ENCODE measurements around the gene ASCC3. TPM values are rescaled to one million over a fixed set of nuclear protein-coding genes. Genes with fewer than 3 reads are reported as not detected.
A peak's percentile ranks its signal among the peaks of the same experiment; 100 is the strongest.

The ASCC3 gene
- total RNA-seq, 1 experiment from 2014 or later = 32.2 TPM

GRCh38 chr6:100678027-100678426 lies 203.1 kb downstream of the ASCC3 start:
- no peaks in the 10 kb centered on the region for H3K36me3 ChIP-seq (ENCODE audit: insufficient read depth, low read length, poor library complexity, severe bottlenecking)
- CTCF ChIA-PET = interaction anchor here (0.6 kb wide), 1 partner anchor 436 kb away, joined by 3 read pairs; no protein-coding TSS in a partner anchor
- no peak overlapping the region for H3K4me3 ChIP-seq (ENCODE audit: low read depth, low read length, poor library complexity, severe bottlenecking)
- H3K9me3 ChIP-seq (ENCODE audit: low read depth, low read length, poor library complexity, severe bottlenecking) = no peaks in the 10 kb centered on the region
- TF ChIP-seq EZH2 (IDR thresholded peaks at IDR 0.05; ENCODE audit: borderline replicate concordance, low read depth, low read length, poor library complexity, severe bottlenecking) = no peak
- TF ChIP-seq CTCF (conservative IDR thresholded peaks at IDR 0.05; ENCODE audit: low read depth, low read length) = peak; percentile 47; the same call in 1 of the 2 replicates
- peak; percentile 27 for DNase-seq (ENCODE audit: low spot score)
- no TSS peak for BruUV-seq (replicated peaks)
- POLR2A ChIA-PET (ENCODE audit: low non-redundant PET) = no interaction called here
- intact Hi-C loops (cut with micrococcal nuclease; ENCODE audit: unreplicated experiment) = no loop called here
- no peaks in the 10 kb centered on the region for H3K4me1 ChIP-seq (ENCODE audit: insufficient read depth, low read length, poor library complexity, severe bottlenecking)
- no peaks in the 10 kb centered on the region for H3K27me3 ChIP-seq (replicated peaks; ENCODE audit: insufficient read depth, low read depth, low read length, poor library complexity)
- no peak overlapping the region for H3K27ac ChIP-seq (ENCODE audit: low read depth, low read length, poor library complexity, severe bottlenecking)

GRCh38 chr6:100677240-100677639 lies 203.9 kb downstream of the ASCC3 start:
- ChIA-PET CTCF (no interaction called here), POLR2A (ENCODE audit: low non-redundant PET) (no interaction called here)
- TF ChIP-seq CTCF (conservative IDR thresholded peaks at IDR 0.05; ENCODE audit: low read depth, low read length) (no peak), EZH2 (IDR thresholded peaks at IDR 0.05; ENCODE audit: borderline replicate concordance, low read depth, low read length, poor library complexity, severe bottlenecking) (no peak)

GRCh38 chr6:100673641-100674040 lies 207.5 kb downstream of the ASCC3 start:
- intact Hi-C loops (cut with micrococcal nuclease; ENCODE audit: unreplicated experiment) = no loop called here
- TF ChIP-seq EZH2 (IDR thresholded peaks at IDR 0.05; ENCODE audit: borderline replicate concordance, low read depth, low read length, poor library complexity, severe bottlenecking) (no peak), CTCF (conservative IDR thresholded peaks at IDR 0.05; ENCODE audit: low read depth, low read length) (no peak)
- ChIA-PET POLR2A (ENCODE audit: low non-redundant PET) (no interaction called here), CTCF (no interaction called here)
- H3K9me3 ChIP-seq (ENCODE audit: low read depth, low read length, poor library complexity, severe bottlenecking) = no peaks in the 10 kb centered on the region
- no peak for DNase-seq (ENCODE audit: low spot score)
- BruUV-seq (replicated peaks) = no TSS peak
- no peak overlapping the region for H3K4me3 ChIP-seq (ENCODE audit: low read depth, low read length, poor library complexity, severe bottlenecking)
- H3K27me3 ChIP-seq (replicated peaks; ENCODE audit: insufficient read depth, low read depth, low read length, poor library complexity) = no peaks in the 10 kb centered on the region
- H3K27ac ChIP-seq (ENCODE audit: low read depth, low read length, poor library complexity, severe bottlenecking) = no peak overlapping the region
- no peaks in the 10 kb centered on the region for H3K4me1 ChIP-seq (ENCODE audit: insufficient read depth, low read length, poor library complexity, severe bottlenecking)
- no peaks in the 10 kb centered on the region for H3K36me3 ChIP-seq (ENCODE audit: insufficient read depth, low read length, poor library complexity, severe bottlenecking)

More at GRCh38 chr6:100677240-100677639, 203.9 kb downstream of the ASCC3 start:
- DNase-seq (ENCODE audit: low spot score) = no peak
- no TSS peak for BruUV-seq (replicated peaks)
- Histone ChIP-seq H3K9me3 (ENCODE audit: low read depth, low read length, poor library complexity, severe bottlenecking) (no peaks in the 10 kb centered on the region), H3K36me3 (ENCODE audit: insufficient read depth, low read length, poor library complexity, severe bottlenecking) (no peaks in the 10 kb centered on the region), H3K4me1 (ENCODE audit: insufficient read depth, low read length, poor library complexity, severe bottlenecking) (no peaks in the 10 kb centered on the region), H3K27me3 (replicated peaks; ENCODE audit: insufficient read depth, low read depth, low read length, poor library complexity) (no peaks in the 10 kb centered on the region), H3K4me3 (ENCODE audit: low read depth, low read length, poor library complexity, severe bottlenecking) (no peak overlapping the region), H3K27ac (ENCODE audit: low read depth, low read length, poor library complexity, severe bottlenecking) (no peak overlapping the region)
- intact Hi-C loops (cut with micrococcal nuclease; ENCODE audit: unreplicated experiment) = no loop called here
